ENCODE measurements around the gene HNRNPA2B1. TPM values are rescaled to one million over a fixed set of nuclear protein-coding genes. Genes with fewer than 3 reads are reported as not detected.

HNRNPA2B1 gene
- total and polyA plus RNA-seq, 2 of the 8 experiments (the other 6 are each of a cell fraction or from before 2014, with no cell fraction given), result 276 to 1,255 TPM

- TF ChIP-seq ATF2 (IDR thresholded peaks at IDR 0.05; ENCODE audit: low read length), result 0 out of 2 replicates have a peak, but pooled peaks have one; percentile 20
Measured at GRCh38 chr7:26191233-26191973, 9.1 kb downstream of the HNRNPA2B1 start (continued).

Measured in H1 (cell line).